NAMALWA (cell line): ENCODE results near the gene ASB12.

Source experiments
- DNase-seq: peaks from one replicate; pipeline ENCODE4 v3.0.0-alpha.2; 2015; ENCODE audit warnings: low spot score

ASB12 gene

GRCh38 chrX:64186974-64187761 is 43.2 kb downstream of the ASB12 start:
- DNase-seq, result no peak

- DNase-seq, result no peak
Measured at GRCh38 chrX:64184396-64184795, 46.0 kb downstream of the ASB12 start.

DNA sequence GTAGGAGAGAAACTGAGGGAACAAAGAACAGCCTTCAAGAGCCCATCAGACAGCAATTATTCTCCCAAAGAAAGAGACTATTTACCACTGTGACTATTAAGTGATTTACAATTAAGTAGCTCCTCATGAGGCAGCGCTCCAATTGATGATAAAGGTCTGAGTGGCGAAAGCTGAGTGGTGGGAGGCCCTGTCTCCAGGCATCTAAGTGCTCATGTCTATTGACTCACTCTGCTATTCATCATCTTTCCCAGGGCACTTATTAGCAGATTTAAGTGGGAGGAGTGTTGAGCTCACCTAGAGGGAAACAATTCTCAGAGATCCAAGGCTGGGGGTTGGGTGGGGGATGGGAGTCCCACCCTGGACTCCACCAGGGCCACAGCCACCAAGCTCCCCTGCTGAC is 48.2 kb downstream of the ASB12 start:
- no peak for DNase-seq

DNA sequence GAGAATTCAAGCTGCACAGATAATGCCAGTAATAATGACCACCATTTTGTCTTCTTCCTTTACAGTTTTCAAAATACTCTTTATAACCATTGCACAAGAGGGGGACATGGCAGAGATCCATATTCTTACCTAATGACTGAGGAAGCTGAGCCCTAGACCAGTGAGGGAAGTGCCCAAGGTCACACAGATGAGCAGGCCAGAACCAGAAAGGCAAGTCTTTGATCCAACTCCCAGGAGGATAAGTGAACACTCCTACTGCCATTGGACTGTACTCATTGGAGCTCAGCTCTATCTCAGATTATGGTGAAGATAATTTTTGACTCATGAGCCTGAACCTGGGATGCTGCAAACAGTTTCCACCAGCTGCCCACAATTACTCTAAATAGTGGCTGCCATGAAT is 53.5 kb downstream of the ASB12 start:
- no peak for DNase-seq
